GM12878 (cell line): ENCODE data around the gene TIMD4. TPM values are rescaled to one million over a fixed set of nuclear protein-coding genes. Genes with fewer than 3 reads are reported as not detected.
A peak's percentile ranks its signal among the peaks of the same experiment; 100 is the strongest.

Experiments used
- CREB1 ChIP-seq: IDR thresholded peaks from 2 replicates; pipeline ENCODE4 v1.6.1; 2012; ENCODE audit warnings: low read depth, mild to moderate bottlenecking, inconsistent platforms
- CREM ChIP-seq: IDR thresholded peaks from 2 replicates; pipeline ENCODE4 v1.6.1; 2014; ENCODE audit warnings: antibody characterized with exemption, low read depth
- ETV6 ChIP-seq, 2 experiments: fragments of 450-650 bp in 1 of 2; IDR thresholded peaks in 1 of 2; conservative IDR thresholded peaks in 1 of 2; 2 replicates each; pipeline ENCODE4 v1.6.1; 2014; ENCODE audit warnings: antibody characterized with exemption in 1 of 2, borderline replicate concordance in 1 of 2, low read depth in 1 of 2, mild to moderate bottlenecking in 1 of 2, moderate library complexity in 1 of 2
- FOXM1 ChIP-seq: IDR thresholded peaks from 2 replicates; pipeline ENCODE4 v1.6.1; 2012; ENCODE audit warnings: low read depth, mild to moderate bottlenecking, inconsistent platforms, low read length, moderate library complexity
- MYB ChIP-seq: fragments of 150-350 bp; IDR thresholded peaks from 2 replicates; pipeline ENCODE4 v1.6.1; 2014; ENCODE audit warnings: mild to moderate bottlenecking, low read depth, low read length, borderline replicate concordance
- NR2C2 ChIP-seq: IDR thresholded peaks from 2 replicates; pipeline ENCODE4 v1.6.1; 2011; ENCODE audit warnings: borderline replicate concordance, low read depth; ENCODE audit not compliant: control insufficient read depth, insufficient read length
- NRF1 ChIP-seq: conservative IDR thresholded peaks from 2 replicates; pipeline ENCODE4 v1.6.1; 2011; ENCODE audit warnings: mild to moderate bottlenecking, low read depth, low read length, improper control_type of control experiment
- SIX5 ChIP-seq: IDR thresholded peaks from 2 replicates; pipeline ENCODE4 v1.6.1; 2011; ENCODE audit warnings: mild to moderate bottlenecking, low read depth, low read length, moderate library complexity; ENCODE audit not compliant: severe bottlenecking
- SMARCA5 ChIP-seq: fragments of 450-650 bp; IDR thresholded peaks from 2 replicates; pipeline ENCODE4 v1.6.1; 2017; ENCODE audit warnings: mild to moderate bottlenecking
- SREBF1 ChIP-seq: IDR thresholded peaks from 2 replicates; pipeline ENCODE4 v1.6.1; 2012; ENCODE audit warnings: mild to moderate bottlenecking, low read length
- SUZ12 ChIP-seq: fragments of 200-600 bp; sonication (generic); IDR thresholded peaks from one replicate; pipeline ENCODE4 v1.6.1; 2018; ENCODE audit warnings: antibody characterized with exemption, mild to moderate bottlenecking; ENCODE audit not compliant: unreplicated experiment
- ZNF274 ChIP-seq: IDR thresholded peaks from one replicate; pipeline ENCODE4 v1.8.0; 2011; ENCODE audit not compliant: insufficient read length, insufficient read depth
- polyA plus RNA-seq, 11 experiments: library from polyadenylated mRNA; depleted of rRNA in 4 of 11; unstranded in 6 of 11; stranded (reverse) in 5 of 11; fragments of >200 nt; fragmentation: Nextera tagmentation in 4 of 11; fragmentation: Illumina TruSeq in 1 of 11; extraction: Ambion mirVana in 4 of 11; extraction: Trizol in 1 of 11; gene quantifications; 1 replicate in 1 of 11; 2 replicates in 10 of 11; pipeline versions ENCODE4 v1.2.1 to v1.2.3, GENCODE V29; 2011 to 2016; ENCODE audit warnings: inconsistent platforms in 2 of 11, missing spikeins in 2 of 11, low read depth in 1 of 11
- total RNA-seq, 4 experiments: library from RNA; depleted of rRNA in 3 of 4; stranded (reverse); fragments of >200 nt in 3 of 4; fragmentation: Illumina TruSeq in 1 of 4; extraction: Trizol in 1 of 4; gene quantifications; 2 replicates each; pipeline versions ENCODE4 v1.2.1 to v1.2.3, GENCODE V29; 2013 to 2021
- TF ChIP-seq, protein P1 (sequence below): IDR thresholded peaks from 2 replicates; pipeline ENCODE4 v1.6.1; 2012; ENCODE audit warnings: mild to moderate bottlenecking, low read depth, low read length
- TF ChIP-seq, protein P2 (sequence below): fragments of 150-350 bp; IDR thresholded peaks from 2 replicates; pipeline ENCODE4 v1.6.1; 2016; ENCODE audit warnings: low read depth, low read length
- TF ChIP-seq, protein P3 (sequence below): IDR thresholded peaks from 2 replicates; pipeline ENCODE4 v1.6.1; 2012; ENCODE audit warnings: low read depth, low read length, improper control_type of control experiment
- TF ChIP-seq, protein P4 (sequence below): fragments of 450-650 bp; IDR thresholded peaks from 2 replicates; pipeline ENCODE4 v1.6.1; 2017; ENCODE audit warnings: borderline replicate concordance
- TF ChIP-seq, protein P5 (sequence below): IDR thresholded peaks from 2 replicates; pipeline ENCODE4 v1.6.1; 2012; ENCODE audit warnings: low read depth, low read length, improper control_type of control experiment

TIMD4 gene
- total and polyA plus RNA-seq, 10 of the 15 experiments (the other 5 are each of a cell fraction or from before 2014, with no cell fraction given): 1.3 to 15.4 (median 5.3) TPM

DNA sequence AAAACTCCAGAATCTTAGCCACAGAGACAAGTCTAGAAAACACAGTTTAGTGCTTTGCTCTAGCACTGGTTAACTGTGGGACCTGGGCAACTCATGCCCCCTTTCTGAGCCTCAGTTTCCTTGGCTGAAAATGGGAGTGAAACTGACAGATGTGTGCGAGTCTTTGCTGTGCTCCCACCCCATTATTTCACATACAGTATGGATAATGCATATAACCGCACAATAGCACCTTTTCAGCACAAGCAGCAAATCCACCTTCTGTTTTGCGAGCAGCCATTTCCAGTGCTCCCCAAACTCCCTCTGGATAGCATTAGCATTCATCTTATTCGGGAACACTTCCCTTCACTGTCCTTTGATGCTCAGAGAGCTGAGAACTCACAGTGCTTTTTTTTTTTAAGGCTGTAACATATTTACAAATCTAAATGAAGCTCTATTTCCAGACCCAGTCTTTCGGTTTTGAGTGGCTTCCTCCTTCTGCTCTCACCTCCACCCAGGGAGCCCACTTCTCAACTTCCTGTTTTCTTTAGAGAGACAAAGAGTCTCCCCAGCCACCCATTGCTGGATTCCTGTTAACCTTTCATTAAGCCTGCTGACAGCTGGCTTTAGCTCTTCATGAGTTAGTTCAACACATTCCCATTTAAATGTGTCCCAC lies 49.2 kb downstream of the TIMD4 start (continued):
- TF ChIP-seq NRF1: no peak
- TF ChIP-seq CREM: no peak
- no peak for TF ChIP-seq NR2C2
- no peak for TF ChIP-seq ZNF274
- TF ChIP-seq SREBF1: no peak
- TF ChIP-seq, protein P1, sequence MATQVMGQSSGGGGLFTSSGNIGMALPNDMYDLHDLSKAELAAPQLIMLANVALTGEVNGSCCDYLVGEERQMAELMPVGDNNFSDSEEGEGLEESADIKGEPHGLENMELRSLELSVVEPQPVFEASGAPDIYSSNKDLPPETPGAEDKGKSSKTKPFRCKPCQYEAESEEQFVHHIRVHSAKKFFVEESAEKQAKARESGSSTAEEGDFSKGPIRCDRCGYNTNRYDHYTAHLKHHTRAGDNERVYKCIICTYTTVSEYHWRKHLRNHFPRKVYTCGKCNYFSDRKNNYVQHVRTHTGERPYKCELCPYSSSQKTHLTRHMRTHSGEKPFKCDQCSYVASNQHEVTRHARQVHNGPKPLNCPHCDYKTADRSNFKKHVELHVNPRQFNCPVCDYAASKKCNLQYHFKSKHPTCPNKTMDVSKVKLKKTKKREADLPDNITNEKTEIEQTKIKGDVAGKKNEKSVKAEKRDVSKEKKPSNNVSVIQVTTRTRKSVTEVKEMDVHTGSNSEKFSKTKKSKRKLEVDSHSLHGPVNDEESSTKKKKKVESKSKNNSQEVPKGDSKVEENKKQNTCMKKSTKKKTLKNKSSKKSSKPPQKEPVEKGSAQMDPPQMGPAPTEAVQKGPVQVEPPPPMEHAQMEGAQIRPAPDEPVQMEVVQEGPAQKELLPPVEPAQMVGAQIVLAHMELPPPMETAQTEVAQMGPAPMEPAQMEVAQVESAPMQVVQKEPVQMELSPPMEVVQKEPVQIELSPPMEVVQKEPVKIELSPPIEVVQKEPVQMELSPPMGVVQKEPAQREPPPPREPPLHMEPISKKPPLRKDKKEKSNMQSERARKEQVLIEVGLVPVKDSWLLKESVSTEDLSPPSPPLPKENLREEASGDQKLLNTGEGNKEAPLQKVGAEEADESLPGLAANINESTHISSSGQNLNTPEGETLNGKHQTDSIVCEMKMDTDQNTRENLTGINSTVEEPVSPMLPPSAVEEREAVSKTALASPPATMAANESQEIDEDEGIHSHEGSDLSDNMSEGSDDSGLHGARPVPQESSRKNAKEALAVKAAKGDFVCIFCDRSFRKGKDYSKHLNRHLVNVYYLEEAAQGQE: no peak
- no peak for TF ChIP-seq SUZ12
- TF ChIP-seq, protein P2, sequence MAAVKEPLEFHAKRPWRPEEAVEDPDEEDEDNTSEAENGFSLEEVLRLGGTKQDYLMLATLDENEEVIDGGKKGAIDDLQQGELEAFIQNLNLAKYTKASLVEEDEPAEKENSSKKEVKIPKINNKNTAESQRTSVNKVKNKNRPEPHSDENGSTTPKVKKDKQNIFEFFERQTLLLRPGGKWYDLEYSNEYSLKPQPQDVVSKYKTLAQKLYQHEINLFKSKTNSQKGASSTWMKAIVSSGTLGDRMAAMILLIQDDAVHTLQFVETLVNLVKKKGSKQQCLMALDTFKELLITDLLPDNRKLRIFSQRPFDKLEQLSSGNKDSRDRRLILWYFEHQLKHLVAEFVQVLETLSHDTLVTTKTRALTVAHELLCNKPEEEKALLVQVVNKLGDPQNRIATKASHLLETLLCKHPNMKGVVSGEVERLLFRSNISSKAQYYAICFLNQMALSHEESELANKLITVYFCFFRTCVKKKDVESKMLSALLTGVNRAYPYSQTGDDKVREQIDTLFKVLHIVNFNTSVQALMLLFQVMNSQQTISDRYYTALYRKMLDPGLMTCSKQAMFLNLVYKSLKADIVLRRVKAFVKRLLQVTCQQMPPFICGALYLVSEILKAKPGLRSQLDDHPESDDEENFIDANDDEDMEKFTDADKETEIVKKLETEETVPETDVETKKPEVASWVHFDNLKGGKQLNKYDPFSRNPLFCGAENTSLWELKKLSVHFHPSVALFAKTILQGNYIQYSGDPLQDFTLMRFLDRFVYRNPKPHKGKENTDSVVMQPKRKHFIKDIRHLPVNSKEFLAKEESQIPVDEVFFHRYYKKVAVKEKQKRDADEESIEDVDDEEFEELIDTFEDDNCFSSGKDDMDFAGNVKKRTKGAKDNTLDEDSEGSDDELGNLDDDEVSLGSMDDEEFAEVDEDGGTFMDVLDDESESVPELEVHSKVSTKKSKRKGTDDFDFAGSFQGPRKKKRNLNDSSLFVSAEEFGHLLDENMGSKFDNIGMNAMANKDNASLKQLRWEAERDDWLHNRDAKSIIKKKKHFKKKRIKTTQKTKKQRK: no peak
- no peak for TF ChIP-seq CREB1
- TF ChIP-seq, protein P3, sequence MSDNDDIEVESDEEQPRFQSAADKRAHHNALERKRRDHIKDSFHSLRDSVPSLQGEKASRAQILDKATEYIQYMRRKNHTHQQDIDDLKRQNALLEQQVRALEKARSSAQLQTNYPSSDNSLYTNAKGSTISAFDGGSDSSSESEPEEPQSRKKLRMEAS: no peak
- TF ChIP-seq SMARCA5: peak; percentile 25; the same call in 1 of the 2 replicates
- no peak for TF ChIP-seq FOXM1
- no peak for TF ChIP-seq MYB
- TF ChIP-seq, protein P4, sequence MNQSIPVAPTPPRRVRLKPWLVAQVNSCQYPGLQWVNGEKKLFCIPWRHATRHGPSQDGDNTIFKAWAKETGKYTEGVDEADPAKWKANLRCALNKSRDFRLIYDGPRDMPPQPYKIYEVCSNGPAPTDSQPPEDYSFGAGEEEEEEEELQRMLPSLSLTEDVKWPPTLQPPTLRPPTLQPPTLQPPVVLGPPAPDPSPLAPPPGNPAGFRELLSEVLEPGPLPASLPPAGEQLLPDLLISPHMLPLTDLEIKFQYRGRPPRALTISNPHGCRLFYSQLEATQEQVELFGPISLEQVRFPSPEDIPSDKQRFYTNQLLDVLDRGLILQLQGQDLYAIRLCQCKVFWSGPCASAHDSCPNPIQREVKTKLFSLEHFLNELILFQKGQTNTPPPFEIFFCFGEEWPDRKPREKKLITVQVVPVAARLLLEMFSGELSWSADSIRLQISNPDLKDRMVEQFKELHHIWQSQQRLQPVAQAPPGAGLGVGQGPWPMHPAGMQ: no peak
- TF ChIP-seq, protein P5, sequence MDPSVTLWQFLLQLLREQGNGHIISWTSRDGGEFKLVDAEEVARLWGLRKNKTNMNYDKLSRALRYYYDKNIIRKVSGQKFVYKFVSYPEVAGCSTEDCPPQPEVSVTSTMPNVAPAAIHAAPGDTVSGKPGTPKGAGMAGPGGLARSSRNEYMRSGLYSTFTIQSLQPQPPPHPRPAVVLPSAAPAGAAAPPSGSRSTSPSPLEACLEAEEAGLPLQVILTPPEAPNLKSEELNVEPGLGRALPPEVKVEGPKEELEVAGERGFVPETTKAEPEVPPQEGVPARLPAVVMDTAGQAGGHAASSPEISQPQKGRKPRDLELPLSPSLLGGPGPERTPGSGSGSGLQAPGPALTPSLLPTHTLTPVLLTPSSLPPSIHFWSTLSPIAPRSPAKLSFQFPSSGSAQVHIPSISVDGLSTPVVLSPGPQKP: no peak
- peak in 1 of 2 experiments; percentile 52; a peak in 1 of 4 replicates for TF ChIP-seq ETV6 (conservative IDR thresholded peaks at IDR 0.05 in 1 of 2, IDR thresholded peaks at IDR 0.05 in 1 of 2; ENCODE audit: borderline replicate concordance in 1 of 2, low read depth in 1 of 2)
- TF ChIP-seq SIX5: no peak
